GM10266 (cell line): Measurements from ENCODE around the gene TLE1.

Experiments
- DNase-seq: peaks from one replicate; pipeline ENCODE4 v3.0.0; 2012; ENCODE audit errors: extremely low spot score
- TF ChIP-seq, protein P1 (sequence below): IDR thresholded peaks from 2 replicates; pipeline ENCODE4 v1.5.1; 2012; ENCODE audit warnings: mild to moderate bottlenecking, low read depth; ENCODE audit not compliant: control insufficient read depth, insufficient read depth; ENCODE audit errors: missing control alignments

The TLE1 gene

DNA sequence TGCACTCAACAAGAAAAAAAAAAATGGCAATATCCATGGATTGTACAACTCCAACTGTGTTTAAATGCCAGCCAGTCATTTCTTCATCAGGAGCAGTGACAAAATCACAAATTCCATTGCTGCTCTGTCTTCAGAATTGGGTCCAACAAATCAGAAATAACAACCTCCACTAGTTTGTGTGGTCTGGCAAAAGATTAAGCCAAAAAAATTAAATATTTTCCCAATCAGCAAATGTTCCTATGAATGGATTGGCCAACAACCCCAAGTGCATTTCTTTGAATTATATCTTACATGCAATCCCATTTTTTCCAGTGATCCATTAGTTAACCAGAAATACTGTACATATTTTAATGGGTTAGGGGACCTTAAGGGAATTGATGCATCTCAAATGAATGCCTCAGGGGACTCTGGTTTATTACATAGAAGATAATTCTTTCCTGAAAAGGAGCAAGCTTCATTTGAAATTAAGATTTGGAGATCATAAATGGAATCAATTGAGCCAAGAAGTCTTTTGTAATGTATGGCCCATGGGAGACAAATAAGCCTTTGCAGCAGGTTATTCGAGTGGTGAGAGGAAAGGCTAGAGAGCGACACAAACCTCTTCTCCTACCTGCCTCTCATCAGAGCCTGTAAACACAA is 131.8 kb downstream of the TLE1 start:
- no peak for DNase-seq
- TF ChIP-seq, protein P1, sequence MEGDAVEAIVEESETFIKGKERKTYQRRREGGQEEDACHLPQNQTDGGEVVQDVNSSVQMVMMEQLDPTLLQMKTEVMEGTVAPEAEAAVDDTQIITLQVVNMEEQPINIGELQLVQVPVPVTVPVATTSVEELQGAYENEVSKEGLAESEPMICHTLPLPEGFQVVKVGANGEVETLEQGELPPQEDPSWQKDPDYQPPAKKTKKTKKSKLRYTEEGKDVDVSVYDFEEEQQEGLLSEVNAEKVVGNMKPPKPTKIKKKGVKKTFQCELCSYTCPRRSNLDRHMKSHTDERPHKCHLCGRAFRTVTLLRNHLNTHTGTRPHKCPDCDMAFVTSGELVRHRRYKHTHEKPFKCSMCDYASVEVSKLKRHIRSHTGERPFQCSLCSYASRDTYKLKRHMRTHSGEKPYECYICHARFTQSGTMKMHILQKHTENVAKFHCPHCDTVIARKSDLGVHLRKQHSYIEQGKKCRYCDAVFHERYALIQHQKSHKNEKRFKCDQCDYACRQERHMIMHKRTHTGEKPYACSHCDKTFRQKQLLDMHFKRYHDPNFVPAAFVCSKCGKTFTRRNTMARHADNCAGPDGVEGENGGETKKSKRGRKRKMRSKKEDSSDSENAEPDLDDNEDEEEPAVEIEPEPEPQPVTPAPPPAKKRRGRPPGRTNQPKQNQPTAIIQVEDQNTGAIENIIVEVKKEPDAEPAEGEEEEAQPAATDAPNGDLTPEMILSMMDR = no peak

DNA sequence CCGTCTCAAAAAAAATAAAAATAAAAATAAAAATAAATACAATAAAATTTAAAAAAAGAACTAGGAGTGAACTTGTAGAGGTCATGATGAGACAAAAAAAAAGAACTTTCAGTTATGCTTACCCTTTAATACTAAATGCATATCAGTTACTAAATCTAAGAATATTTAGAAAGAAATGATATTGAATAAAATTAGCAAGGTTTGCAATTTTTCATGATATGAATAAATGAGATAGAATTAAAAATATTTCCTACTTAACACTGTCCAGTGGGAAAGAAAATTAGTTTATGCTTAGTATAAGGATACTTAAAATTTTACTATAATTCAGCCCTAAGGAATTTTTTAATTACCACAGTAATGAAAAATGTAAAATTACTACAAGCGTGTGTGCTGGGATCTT is 132.4 kb downstream of the TLE1 start:
- TF ChIP-seq, protein P1 = no peak
- no peak for DNase-seq

DNA sequence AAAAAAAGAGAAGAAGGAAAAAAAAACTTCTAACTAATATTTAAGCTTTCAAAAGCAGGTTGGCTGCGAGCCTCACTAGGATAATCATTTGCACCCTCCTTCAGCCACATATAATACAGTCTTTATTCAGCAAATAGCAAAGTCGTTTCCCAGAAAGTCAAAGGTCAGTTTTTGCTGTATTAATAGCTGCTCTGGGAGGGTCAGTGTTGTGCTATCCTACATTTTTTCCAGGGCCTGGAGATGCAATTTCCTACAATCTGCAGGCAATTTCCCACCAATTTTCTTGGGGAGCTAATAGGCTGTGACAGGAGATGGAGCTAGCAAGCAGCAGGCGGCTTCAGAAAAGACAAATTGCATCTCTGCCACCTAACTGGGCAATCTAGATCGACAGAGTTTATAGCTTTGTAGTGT is 136.8 kb downstream of the TLE1 start:
- no peak for DNase-seq

DNA sequence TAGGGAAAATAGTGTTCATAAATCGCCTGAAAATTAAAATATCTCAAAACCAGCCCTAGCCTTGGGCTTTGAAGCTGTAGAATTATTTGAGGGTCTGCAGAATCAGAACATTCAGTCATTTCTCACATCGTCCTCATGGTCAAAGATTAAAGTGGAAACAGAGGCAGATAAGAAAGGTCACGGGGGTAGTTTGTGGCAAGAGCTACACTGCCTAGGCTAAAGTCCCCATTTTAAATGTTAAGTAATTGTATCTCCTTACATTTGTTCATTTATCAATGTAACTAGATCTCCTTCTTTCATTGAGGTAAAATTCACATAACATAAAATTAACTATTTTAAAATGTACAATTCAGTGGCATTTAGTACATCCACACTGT is 139.2 kb downstream of the TLE1 start:
- DNase-seq = no peak
- TF ChIP-seq, protein P1 = no peak

More for the DNA sequence above, 136.8 kb downstream of the TLE1 start:
- TF ChIP-seq, protein P1 = no peak

DNA sequence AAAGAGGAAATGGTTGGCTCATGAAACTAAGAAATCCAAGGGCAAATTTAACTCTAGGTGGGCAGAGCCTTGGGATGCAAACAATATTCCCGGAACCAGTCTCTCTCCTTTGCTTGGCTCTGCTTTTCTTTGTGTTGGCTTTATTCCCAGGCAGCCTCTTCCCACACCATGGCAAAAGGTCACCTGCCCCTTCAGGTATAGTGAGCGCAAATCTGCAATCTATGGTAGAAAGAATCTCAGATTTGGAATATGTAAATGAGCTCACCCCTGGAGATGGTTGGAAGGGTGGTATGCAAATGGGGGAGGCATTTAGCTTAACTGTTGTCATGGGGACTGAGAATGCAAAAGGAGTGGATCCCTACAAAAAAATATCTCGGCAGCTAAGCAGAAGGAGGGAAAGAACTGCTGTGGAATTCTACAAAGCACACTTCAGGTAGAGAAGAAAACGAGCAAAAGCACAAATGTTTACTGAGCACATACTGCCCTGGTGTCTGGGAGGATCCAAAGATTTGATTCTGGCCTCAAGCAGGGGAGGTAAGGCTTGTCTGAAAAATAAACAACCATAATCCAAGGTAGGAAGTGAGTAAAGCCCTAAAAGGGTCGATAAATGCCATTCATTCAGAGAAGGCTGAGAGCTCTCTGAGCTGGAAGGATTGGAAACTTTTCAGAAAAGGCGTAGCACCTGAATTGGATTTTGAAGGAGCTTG is 139.7 kb downstream of the TLE1 start:
- no peak for DNase-seq
- TF ChIP-seq, protein P1 = no peak

DNA sequence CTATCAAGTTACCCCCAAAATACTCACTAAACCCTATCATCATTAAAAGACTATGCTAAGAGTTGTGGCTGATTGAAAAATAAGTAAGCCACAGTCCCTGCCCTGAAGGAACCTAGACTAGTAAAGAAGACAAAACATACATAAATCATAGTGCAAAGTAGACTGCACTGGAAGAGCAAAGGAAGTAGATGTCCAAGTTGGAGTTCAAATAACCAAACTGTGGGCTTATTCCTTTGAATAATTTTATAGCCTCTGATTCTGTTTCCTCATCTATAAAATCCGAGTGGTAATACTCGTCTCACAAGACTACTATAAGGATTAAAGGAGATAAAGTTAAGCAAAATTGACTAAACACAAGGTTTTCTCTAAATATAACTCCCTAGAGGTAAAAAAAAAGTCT is 140.4 kb downstream of the TLE1 start:
- TF ChIP-seq, protein P1 = no peak
- DNase-seq = no peak

DNA sequence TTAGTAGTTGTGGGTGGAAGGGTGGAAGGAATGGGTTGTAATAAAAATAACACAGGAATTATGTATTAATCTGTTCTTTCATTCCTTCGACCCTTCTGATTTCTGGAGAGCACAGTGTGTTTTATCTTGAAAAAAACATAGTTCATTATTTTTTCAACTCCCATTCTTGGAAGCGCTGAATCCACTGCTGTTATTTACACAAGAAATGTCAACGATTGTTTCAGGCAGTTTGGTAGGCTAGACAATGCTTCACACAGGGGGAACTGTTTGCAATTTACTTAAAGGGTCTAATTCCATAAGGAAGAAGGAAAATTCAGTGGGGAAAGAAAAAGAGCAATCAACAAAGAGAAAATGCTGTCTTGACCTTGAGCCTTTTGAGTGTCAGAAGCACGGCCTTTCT is 142.9 kb downstream of the TLE1 start:
- TF ChIP-seq, protein P1 = no peak
- no peak for DNase-seq
